Muscle layer of colon (tissue), 2 donors: ENCODE results near the gene MAN2A2.
A peak's percentile ranks its signal among the peaks of the same experiment; 100 is the strongest.

ENCODE experiments used
- H3K27ac ChIP-seq: one replicate; pipeline ENCODE4 v1.7.0; 2013; ENCODE audit warnings: low read depth, mild to moderate bottlenecking, low read length, moderate library complexity
- H3K27me3 ChIP-seq, 2 donors: one replicate each; pipeline ENCODE4 v1.7.0; 2013; ENCODE audit warnings: low read length in 2 of 2, mild to moderate bottlenecking in 2 of 2; ENCODE audit not compliant: insufficient read depth in 2 of 2, control insufficient read depth in 1 of 2
- H3K36me3 ChIP-seq: one replicate; pipeline ENCODE4 v1.7.0; 2013; ENCODE audit warnings: mild to moderate bottlenecking, low read length; ENCODE audit not compliant: insufficient read depth
- H3K4me1 ChIP-seq: one replicate; pipeline ENCODE4 v1.7.0; 2013; ENCODE audit warnings: mild to moderate bottlenecking, low read length; ENCODE audit not compliant: insufficient read depth
- H3K4me3 ChIP-seq, 2 donors: one replicate each; pipeline ENCODE4 v1.7.0; 2013; ENCODE audit warnings: low read length in 2 of 2, low read depth in 1 of 2, mild to moderate bottlenecking in 1 of 2, moderate library complexity in 1 of 2
- H3K9ac ChIP-seq: one replicate; pipeline ENCODE4 v1.7.0; 2013; ENCODE audit warnings: low read length
- H3K9me3 ChIP-seq: one replicate; pipeline ENCODE4 v1.7.0; 2013; ENCODE audit warnings: mild to moderate bottlenecking, low read length
- donor health status: abdominal sarcoma.
- donor health status: Adenocarcinoma of cecum.

MAN2A2 gene

GRCh38 chr15:90902840-90903732, at the start of gene MAN2A2:
TSS of gene MAN2A2 (plus strand) at chr15:90903302. CDS start at chr15:90904208, 906 bp downstream.
- H3K9ac ChIP-seq = peak within 1 kb of the TSS; percentile 78
- H3K4me3 ChIP-seq = peak within 1 kb of the TSS; percentile 83 to 96
- no peaks in the 10 kb centered on the region for H3K9me3 ChIP-seq
- peak within 1 kb of the TSS; percentile 98 for H3K27ac ChIP-seq
- H3K4me1 ChIP-seq = peaks cover 16% of the 10 kb centered on the region
- no peaks in the 10 kb centered on the region for H3K27me3 ChIP-seq
- H3K36me3 ChIP-seq = peaks cover 35% of the 10 kb centered on the region

GRCh38 chr15:90855139-90855538, 48.0 kb upstream of the MAN2A2 start:
- no peak overlapping the region for H3K9ac ChIP-seq

GRCh38 chr15:90857337-90857736, 45.8 kb upstream of the MAN2A2 start:
- H3K4me3 ChIP-seq = no peak overlapping the region
- no peak overlapping the region for H3K27ac ChIP-seq
- no peaks in the 10 kb centered on the region for H3K9me3 ChIP-seq
- H3K4me1 ChIP-seq = no peaks in the 10 kb centered on the region
- no peaks in the 10 kb centered on the region for H3K36me3 ChIP-seq
- H3K27me3 ChIP-seq = no peaks in the 10 kb centered on the region
- no peak overlapping the region for H3K9ac ChIP-seq

More at GRCh38 chr15:90855139-90855538, 48.0 kb upstream of the MAN2A2 start:
- no peaks in the 10 kb centered on the region for H3K27me3 ChIP-seq
- H3K36me3 ChIP-seq = no peaks in the 10 kb centered on the region
- no peaks in the 10 kb centered on the region for H3K4me1 ChIP-seq
- no peak overlapping the region for H3K27ac ChIP-seq
- no peaks in the 10 kb centered on the region for H3K9me3 ChIP-seq
- H3K4me3 ChIP-seq = no peak overlapping the region

GRCh38 chr15:90857883-90858443, 45.1 kb upstream of the MAN2A2 start:
- Histone ChIP-seq H3K9me3 (no peaks in the 10 kb centered on the region), H3K4me1 (no peaks in the 10 kb centered on the region), H3K9ac (no peak overlapping the region), H3K27me3 (no peaks in the 10 kb centered on the region), H3K4me3 (no peak overlapping the region), H3K36me3 (no peaks in the 10 kb centered on the region), H3K27ac (no peak overlapping the region)

DNA sequence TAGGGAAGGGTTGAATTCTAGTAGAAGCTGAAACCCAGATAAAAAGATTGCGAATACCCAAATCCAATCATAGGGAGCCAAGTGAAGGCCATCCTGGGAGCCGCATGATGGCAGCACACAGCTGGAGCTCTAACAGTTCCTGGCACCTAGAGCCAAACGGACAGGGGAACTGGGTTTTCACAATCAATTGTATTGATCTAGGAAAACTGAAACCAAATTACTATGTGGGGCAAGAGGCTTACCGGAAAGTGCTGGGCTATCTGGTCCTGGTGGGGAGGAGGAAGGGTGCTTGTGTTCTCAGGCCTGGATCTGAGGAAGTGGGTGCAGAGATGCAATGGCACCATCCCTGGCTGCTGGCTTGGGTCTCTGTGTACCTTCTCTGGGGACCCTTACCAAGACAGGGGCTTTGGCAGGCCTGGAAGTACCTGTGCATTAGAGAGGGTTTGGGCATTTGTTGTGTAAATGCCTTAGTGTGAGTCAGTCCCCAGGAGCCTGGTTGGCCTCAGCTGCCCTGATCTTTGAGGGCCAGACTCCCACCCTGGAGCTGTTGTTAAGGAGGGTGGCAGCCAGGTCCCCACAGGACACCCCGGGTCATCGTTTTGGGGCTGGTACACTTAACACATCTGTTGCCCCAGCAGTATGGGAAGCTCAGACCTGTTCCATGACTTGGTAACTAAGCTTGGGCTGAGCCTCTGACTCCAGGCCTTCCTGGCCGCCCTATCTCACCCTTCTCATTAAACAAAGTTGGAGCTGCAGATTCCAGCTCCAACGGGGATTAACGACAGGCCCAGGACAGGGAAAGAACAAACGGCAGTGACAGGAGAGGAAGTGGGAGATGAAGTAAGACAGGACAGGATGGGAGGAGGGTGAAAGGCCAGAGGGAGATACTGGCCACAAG, 43.6 kb upstream of the MAN2A2 start:
- Histone ChIP-seq H3K27me3 (no peaks in the 10 kb centered on the region), H3K4me1 (no peaks in the 10 kb centered on the region), H3K9me3 (no peaks in the 10 kb centered on the region), H3K9ac (no peak overlapping the region), H3K4me3 (no peak overlapping the region), H3K36me3 (no peaks in the 10 kb centered on the region), H3K27ac (no peak overlapping the region)

GRCh38 chr15:90860450-90860849, 42.7 kb upstream of the MAN2A2 start:
- Histone ChIP-seq H3K9me3 (no peaks in the 10 kb centered on the region), H3K9ac (no peak overlapping the region), H3K4me3 (no peak overlapping the region), H3K4me1 (no peaks in the 10 kb centered on the region), H3K36me3 (no peaks in the 10 kb centered on the region), H3K27me3 (no peaks in the 10 kb centered on the region), H3K27ac (no peak overlapping the region)

DNA sequence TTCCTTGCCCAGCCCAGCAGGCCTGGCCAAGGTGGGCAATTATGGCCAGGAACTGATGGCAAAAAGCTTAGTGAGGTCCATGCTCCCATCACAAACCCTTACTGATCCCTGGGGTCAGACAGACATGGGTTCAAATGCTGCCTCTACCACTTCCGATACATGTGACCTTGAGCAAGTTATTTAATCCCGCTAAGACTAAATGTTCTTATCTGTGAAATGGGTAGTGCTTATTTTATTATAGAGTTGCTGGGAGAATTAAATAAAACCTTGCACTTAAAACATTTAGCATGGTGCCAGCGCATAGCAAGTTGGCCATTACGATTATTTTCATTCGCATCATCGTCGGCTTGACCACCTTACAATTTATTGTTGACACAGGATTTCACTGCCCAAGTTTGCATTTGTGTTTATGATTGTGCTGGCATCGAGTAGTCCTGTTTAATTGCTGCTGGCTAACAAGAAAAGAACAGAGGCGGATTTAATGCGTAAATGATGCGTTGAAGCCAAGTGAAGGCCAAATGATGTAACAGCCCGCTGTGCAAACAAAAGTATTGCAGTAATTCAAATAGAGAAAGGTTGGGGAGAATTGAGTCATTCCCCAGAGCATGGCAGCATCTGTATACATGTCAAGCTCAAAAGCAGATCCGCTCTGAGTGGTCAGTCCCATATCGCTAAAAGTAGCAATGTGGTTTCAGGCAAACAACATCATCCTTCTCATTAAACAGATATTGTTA, 42.0 kb upstream of the MAN2A2 start:
- H3K27me3 ChIP-seq = no peaks in the 10 kb centered on the region

GRCh38 chr15:90862487-90862886, 40.6 kb upstream of the MAN2A2 start:
- Histone ChIP-seq H3K9ac (no peak overlapping the region), H3K4me3 (no peak overlapping the region), H3K36me3 (no peaks in the 10 kb centered on the region), H3K4me1 (no peaks in the 10 kb centered on the region), H3K27me3 (no peaks in the 10 kb centered on the region), H3K27ac (no peak overlapping the region), H3K9me3 (no peaks in the 10 kb centered on the region)

More for the DNA sequence above, 42.0 kb upstream of the MAN2A2 start:
- Histone ChIP-seq H3K36me3 (no peaks in the 10 kb centered on the region), H3K9ac (no peak overlapping the region), H3K9me3 (no peaks in the 10 kb centered on the region), H3K4me3 (no peak overlapping the region), H3K4me1 (no peaks in the 10 kb centered on the region), H3K27ac (no peak overlapping the region)

DNA sequence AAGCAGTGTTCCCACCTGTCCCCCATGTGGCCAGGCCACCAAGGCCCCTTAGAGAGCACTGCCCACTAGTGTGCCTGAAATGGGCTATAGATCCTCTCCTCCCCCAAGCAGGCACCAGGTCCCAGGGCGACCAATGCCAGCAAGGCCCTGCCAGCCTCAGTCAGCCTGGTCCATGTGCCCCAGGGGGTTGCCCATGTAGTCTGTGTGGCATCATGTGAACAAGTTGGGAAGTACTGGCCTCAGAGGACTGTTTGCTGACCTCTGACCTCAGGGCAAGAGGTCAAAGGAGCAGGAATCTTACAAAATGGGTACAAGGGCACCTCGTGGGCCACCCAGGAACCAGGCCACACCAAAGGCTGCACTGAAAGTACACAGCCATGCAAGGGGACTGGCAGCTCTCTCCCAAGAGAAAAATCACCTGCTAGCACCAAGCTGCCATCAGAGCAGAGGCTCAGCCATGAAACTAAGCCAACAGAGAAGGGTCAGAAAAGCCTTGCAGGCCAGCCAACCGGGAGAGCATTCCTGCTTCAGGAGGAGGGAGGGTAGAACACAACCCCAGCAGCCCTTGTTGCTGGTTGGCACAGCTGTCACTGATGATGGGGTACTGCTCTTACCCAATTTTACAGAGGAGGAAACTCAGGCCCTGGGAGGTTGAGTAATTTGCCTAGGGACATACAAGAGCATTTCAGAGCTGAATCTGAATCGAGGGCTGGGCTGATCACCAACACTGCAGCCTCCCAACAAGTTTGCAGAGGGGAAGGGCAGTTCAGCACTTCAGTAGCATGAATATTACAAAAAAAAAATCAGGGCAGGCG, 39.9 kb upstream of the MAN2A2 start:
- Histone ChIP-seq H3K9ac (no peak overlapping the region), H3K4me1 (no peaks in the 10 kb centered on the region), H3K36me3 (no peaks in the 10 kb centered on the region)

GRCh38 chr15:90863987-90864386, 39.1 kb upstream of the MAN2A2 start:
- no peak overlapping the region for H3K9ac ChIP-seq
- no peaks in the 10 kb centered on the region for H3K9me3 ChIP-seq
- H3K4me3 ChIP-seq = no peak overlapping the region
- H3K27me3 ChIP-seq = no peaks in the 10 kb centered on the region
- H3K27ac ChIP-seq = no peak overlapping the region
- H3K36me3 ChIP-seq = no peaks in the 10 kb centered on the region
- peaks cover under 1% of the 10 kb centered on the region for H3K4me1 ChIP-seq

More for the DNA sequence above, 39.9 kb upstream of the MAN2A2 start:
- H3K9me3 ChIP-seq = no peaks in the 10 kb centered on the region
- H3K27ac ChIP-seq = no peak overlapping the region
- no peak overlapping the region for H3K4me3 ChIP-seq
- no peaks in the 10 kb centered on the region for H3K27me3 ChIP-seq
